Measurements from ENCODE around the gene PLS3. TPM values are rescaled to one million over a fixed set of nuclear protein-coding genes. Genes with fewer than 3 reads are reported as not detected.
A peak's percentile ranks its signal among the peaks of the same experiment; 100 is the strongest.

Gene PLS3, protein sequence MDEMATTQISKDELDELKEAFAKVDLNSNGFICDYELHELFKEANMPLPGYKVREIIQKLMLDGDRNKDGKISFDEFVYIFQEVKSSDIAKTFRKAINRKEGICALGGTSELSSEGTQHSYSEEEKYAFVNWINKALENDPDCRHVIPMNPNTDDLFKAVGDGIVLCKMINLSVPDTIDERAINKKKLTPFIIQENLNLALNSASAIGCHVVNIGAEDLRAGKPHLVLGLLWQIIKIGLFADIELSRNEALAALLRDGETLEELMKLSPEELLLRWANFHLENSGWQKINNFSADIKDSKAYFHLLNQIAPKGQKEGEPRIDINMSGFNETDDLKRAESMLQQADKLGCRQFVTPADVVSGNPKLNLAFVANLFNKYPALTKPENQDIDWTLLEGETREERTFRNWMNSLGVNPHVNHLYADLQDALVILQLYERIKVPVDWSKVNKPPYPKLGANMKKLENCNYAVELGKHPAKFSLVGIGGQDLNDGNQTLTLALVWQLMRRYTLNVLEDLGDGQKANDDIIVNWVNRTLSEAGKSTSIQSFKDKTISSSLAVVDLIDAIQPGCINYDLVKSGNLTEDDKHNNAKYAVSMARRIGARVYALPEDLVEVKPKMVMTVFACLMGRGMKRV
- 108 TPM for total RNA-seq
- polyA plus RNA-seq (ENCODE audit: insufficient read depth in 1 of 8, insufficient read length in 8 of 8, low replicate concordance in 1 of 8), result 100 to 1,000 TPM in 3 of 8 donors, 10 to 100 TPM in 5; 74.7 to 134 (median 92.4) TPM
- long read RNA-seq, donor 1, transcript PLS3-202 (16 exons, 3,280 nt), result major isoform, 7 of 18 reads
- long read RNA-seq, donor 1, partial matches to known transcripts, result 11 of 18 reads
- long read RNA-seq, donor 1, other reads (novel, unspliced or antisense), result 0 of 18 reads
- long read RNA-seq, donor 2, partial matches to known transcripts, result 5 of 8 reads
- long read RNA-seq, donor 2, other reads (novel, unspliced or antisense), result 0 of 8 reads
- long read RNA-seq, donor 3, transcript PLS3-202 (16 exons, 3,280 nt), result major isoform, 6 of 22 reads
- long read RNA-seq, donor 3, partial matches to known transcripts, result 16 of 22 reads
- long read RNA-seq, donor 3, other reads (novel, unspliced or antisense), result 0 of 22 reads
- long read RNA-seq, donor 4, partial matches to known transcripts, result 0 of 4 reads
- long read RNA-seq, donor 4, other reads (novel, unspliced or antisense), result 0 of 4 reads
- long read RNA-seq, donor 5, transcript PLS3-202 (16 exons, 3,280 nt), result major isoform, 25 of 82 reads
- long read RNA-seq, donor 5, partial matches to known transcripts, result 56 of 82 reads
- long read RNA-seq, donor 5, other reads (novel, unspliced or antisense), result 0 of 82 reads
- long read RNA-seq, donor 6, transcript PLS3-202 (16 exons, 3,280 nt), result major isoform, 14 of 42 reads
- long read RNA-seq, donor 6, partial matches to known transcripts, result 28 of 42 reads
- long read RNA-seq, donor 6, other reads (novel, unspliced or antisense), result 0 of 42 reads
- long read RNA-seq, donor 7, transcript PLS3-202 (16 exons, 3,280 nt), result major isoform, 12 of 18 reads
- long read RNA-seq, donor 7, partial matches to known transcripts, result 5 of 18 reads
- long read RNA-seq, donor 7, other reads (novel, unspliced or antisense), result 0 of 18 reads
- long read RNA-seq, donor 8, transcript PLS3-202 (16 exons, 3,280 nt), result major isoform, 20 of 82 reads
- long read RNA-seq, donor 8, partial matches to known transcripts, result 60 of 82 reads
- long read RNA-seq, donor 8, other reads (novel, unspliced or antisense), result 0 of 82 reads
- long read RNA-seq, donor 9, transcript PLS3-202 (16 exons, 3,280 nt), result major isoform, 10 of 22 reads
- long read RNA-seq, donor 9, partial matches to known transcripts, result 11 of 22 reads
- long read RNA-seq, donor 9, other reads (novel, unspliced or antisense), result 0 of 22 reads
- long read RNA-seq, donor 10, transcript PLS3-202 (16 exons, 3,280 nt), result major isoform, 15 of 95 reads
- long read RNA-seq, donor 10, partial matches to known transcripts, result 80 of 95 reads
- long read RNA-seq, donor 10, other reads (novel, unspliced or antisense), result 0 of 95 reads
- long read RNA-seq, donor 11, transcript PLS3-202 (16 exons, 3,280 nt), result major isoform, 11 of 38 reads
- long read RNA-seq, donor 11, partial matches to known transcripts, result 27 of 38 reads
- long read RNA-seq, donor 11, other reads (novel, unspliced or antisense), result 0 of 38 reads

DNA sequence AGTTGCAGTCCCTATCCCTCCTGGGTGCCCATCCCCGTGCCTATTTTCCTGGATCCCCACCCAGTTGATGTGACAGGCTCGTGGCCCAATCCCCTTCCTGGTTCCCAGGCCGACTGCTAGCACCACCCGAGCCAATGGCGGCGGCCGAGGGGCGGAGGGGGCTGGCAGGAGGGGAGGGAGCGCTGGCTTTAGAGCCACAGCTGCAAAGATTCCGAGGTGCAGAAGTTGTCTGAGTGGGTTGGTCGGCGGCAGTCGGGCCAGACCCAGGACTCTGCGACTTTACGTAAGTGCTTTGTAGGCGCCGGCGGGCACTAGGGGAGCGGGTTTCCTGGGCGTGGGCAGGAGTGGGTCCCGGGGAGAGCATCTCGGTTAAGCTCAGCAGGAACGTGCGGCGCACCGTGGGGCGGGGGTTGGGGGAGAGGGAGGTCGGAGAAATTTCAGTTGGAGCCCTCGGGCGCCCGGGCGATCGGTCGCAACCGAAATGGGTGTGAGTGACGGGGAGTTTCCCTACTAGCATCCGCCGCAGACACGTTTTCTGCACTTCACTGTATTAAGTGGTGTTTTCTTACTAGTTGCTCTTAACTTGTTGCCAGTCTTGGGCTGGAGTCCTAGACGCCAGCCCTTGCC lies at the start of gene PLS3:
PLS3 (plus strand) TSS at position 197 of the 627 bp plus-strand sequence. CDS start 49,077 bp downstream, outside the sequence.
- H3K4me1 ChIP-seq (ENCODE audit: control insufficient read depth, insufficient read depth, low read length), result no peaks in the 10 kb centered on the region
- WGBS (ENCODE audit: insufficient coverage), result under 1% methylated on average over 28 of the region's 40 CpGs
- H3K36me3 ChIP-seq (ENCODE audit: control insufficient read depth, insufficient read depth, low read length), result no peaks in the 10 kb centered on the region
- DNase-seq, result peak; percentile 91
- H3K9me3 ChIP-seq (replicated peaks; ENCODE audit: control insufficient read depth, low read depth, low read length), result no peaks in the 10 kb centered on the region
- peak within 1 kb of the TSS; percentile 74 for H3K4me3 ChIP-seq (ENCODE audit: low read length)
- H3K27me3 ChIP-seq (ENCODE audit: control insufficient read depth, insufficient read depth, low read length), result peaks cover 29% of the 10 kb centered on the region
- H3K27ac ChIP-seq (ENCODE audit: low read length), result peak within 1 kb of the TSS; percentile 93

DNA sequence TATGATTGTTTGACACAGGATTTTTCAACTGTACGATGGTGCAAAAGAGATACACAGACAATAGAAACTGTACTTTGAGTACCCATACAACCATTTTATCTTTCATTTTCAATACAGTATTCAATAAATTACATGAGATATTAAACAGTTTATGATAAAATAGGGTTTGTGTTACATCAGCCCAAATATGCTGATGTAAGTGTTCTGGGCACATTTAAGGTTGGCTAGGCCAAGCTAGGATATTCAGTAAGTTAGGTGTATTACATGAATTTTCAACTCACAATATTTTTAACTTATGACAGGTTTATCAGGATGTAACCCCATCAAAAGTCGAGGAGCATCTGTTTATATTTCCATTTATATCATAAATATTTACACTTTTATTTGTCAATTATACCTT lies 42.9 kb upstream of the PLS3 start:
- no peak overlapping the region for H3K4me3 ChIP-seq (ENCODE audit: low read length)
- no peaks in the 10 kb centered on the region for H3K9me3 ChIP-seq (replicated peaks; ENCODE audit: control insufficient read depth, low read depth, low read length)
- no CpG with 5 or more reads among the region's 2 CpGs for WGBS (ENCODE audit: insufficient coverage)
- H3K4me1 ChIP-seq (ENCODE audit: control insufficient read depth, insufficient read depth, low read length), result no peaks in the 10 kb centered on the region
- H3K27ac ChIP-seq (ENCODE audit: low read length), result no peak overlapping the region
- H3K27me3 ChIP-seq (ENCODE audit: control insufficient read depth, insufficient read depth, low read length), result peaks cover 12% of the 10 kb centered on the region
- H3K36me3 ChIP-seq (ENCODE audit: control insufficient read depth, insufficient read depth, low read length), result no peaks in the 10 kb centered on the region
- DNase-seq, result no peak

DNA sequence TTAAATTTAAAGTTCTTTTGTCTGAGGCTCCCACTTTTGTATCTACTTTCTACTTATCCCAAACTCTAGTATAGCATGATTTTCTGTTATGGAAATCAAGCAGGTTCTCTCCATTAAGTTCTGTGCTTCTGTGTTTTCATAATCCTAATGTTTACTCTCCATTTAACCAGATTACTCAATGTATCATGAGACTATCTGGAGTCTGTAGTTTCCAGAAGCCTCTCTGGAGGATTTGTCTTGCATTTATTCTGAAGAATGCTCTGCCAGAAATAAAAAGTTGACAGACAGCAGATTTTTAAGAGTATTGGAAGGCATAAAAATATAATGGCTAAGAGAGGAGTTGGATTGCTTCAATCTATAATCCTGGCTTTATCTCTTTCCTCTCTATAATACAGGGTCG lies 39.2 kb upstream of the PLS3 start:
- H3K36me3 ChIP-seq (ENCODE audit: control insufficient read depth, insufficient read depth, low read length), result no peaks in the 10 kb centered on the region
- peak; percentile 48 for DNase-seq
- H3K27me3 ChIP-seq (ENCODE audit: control insufficient read depth, insufficient read depth, low read length), result peaks cover 21% of the 10 kb centered on the region
- no peaks in the 10 kb centered on the region for H3K9me3 ChIP-seq (replicated peaks; ENCODE audit: control insufficient read depth, low read depth, low read length)
- no CpG with 5 or more reads among the region's 1 CpG for WGBS (ENCODE audit: insufficient coverage)
- no peak overlapping the region for H3K4me3 ChIP-seq (ENCODE audit: low read length)
- no peak overlapping the region for H3K27ac ChIP-seq (ENCODE audit: low read length)
- no peaks in the 10 kb centered on the region for H3K4me1 ChIP-seq (ENCODE audit: control insufficient read depth, insufficient read depth, low read length)

DNA sequence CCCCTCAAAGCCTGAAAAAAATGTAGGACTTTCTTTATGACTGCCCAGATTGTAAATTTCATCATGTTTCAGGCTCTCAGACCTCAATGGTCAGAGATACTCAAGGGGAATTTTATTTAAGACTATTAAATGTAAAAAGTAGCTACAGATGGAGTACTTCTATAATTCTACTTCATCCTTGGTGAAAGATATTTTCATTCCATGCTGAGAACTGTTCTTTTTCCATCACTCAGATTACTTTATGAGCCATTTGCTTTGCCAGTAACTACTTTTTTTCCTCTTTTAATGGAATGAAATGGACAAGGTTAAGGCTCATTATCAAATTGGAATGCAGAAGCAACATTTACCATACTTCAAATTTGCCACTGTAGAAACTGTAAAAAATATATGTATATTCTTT lies 38.0 kb upstream of the PLS3 start:
- no peaks in the 10 kb centered on the region for H3K36me3 ChIP-seq (ENCODE audit: control insufficient read depth, insufficient read depth, low read length)
- no peak overlapping the region for H3K4me3 ChIP-seq (ENCODE audit: low read length)
- H3K4me1 ChIP-seq (ENCODE audit: control insufficient read depth, insufficient read depth, low read length), result no peaks in the 10 kb centered on the region
- no peak for DNase-seq
- peaks cover 23% of the 10 kb centered on the region for H3K27me3 ChIP-seq (ENCODE audit: control insufficient read depth, insufficient read depth, low read length)
- H3K9me3 ChIP-seq (replicated peaks; ENCODE audit: control insufficient read depth, low read depth, low read length), result no peaks in the 10 kb centered on the region
- H3K27ac ChIP-seq (ENCODE audit: low read length), result no peak overlapping the region

DNA sequence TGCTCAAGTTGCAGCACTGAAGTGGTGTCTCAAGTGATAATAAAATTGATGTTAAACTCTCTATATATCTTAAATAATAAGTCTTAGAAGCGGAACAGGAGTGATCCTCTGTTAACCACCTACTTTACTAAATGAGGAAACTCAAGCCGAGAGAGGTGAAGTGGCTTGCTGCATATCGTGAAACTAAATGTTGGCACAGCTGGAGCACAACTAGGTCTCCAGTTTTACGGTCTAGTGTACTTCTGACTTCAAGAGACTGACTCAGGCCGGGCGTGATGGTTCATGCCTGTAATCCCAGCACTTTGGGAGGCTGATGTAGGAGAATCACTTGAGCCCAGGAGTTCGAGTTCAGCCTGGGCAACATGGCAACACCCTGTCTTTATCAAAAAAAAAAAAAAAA lies 35.5 kb upstream of the PLS3 start:
- H3K4me3 ChIP-seq (ENCODE audit: low read length), result no peak overlapping the region
- no peak overlapping the region for H3K27ac ChIP-seq (ENCODE audit: low read length)
- H3K9me3 ChIP-seq (replicated peaks; ENCODE audit: control insufficient read depth, low read depth, low read length), result no peaks in the 10 kb centered on the region
- 60% methylated on average over 5 of the region's 7 CpGs for WGBS (ENCODE audit: insufficient coverage)
- DNase-seq, result no peak
- H3K4me1 ChIP-seq (ENCODE audit: control insufficient read depth, insufficient read depth, low read length), result no peaks in the 10 kb centered on the region
- H3K27me3 ChIP-seq (ENCODE audit: control insufficient read depth, insufficient read depth, low read length), result peaks cover 25% of the 10 kb centered on the region
- H3K36me3 ChIP-seq (ENCODE audit: control insufficient read depth, insufficient read depth, low read length), result no peaks in the 10 kb centered on the region

DNA sequence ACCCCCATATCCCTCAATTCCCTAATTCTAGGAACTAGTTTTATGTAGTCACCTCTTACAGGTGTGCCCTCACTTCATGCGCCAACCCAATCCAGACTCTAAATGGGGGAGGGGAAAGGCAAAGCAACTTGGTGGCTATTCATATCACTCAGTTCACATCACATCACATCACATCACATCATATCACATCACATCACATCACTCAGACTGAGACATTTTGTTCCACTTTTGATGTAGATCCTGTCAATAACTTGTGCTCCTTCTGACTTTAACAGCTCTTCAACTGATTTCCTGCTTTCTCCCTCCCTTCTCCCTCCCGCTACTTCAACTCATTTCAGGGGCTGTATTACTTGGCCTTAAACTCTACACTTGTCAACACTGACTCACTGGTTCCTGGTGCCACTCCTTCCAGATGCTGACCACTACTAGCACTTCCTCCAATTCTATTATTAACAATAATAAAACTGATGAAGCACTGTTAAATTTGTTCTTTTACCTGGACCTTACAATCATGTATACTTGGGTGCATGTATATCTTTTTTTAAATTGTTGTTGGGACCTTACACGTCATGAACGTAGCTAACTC lies 29.1 kb upstream of the PLS3 start:
- no peaks in the 10 kb centered on the region for H3K9me3 ChIP-seq (replicated peaks; ENCODE audit: control insufficient read depth, low read depth, low read length)
- peaks cover 29% of the 10 kb centered on the region for H3K27me3 ChIP-seq (ENCODE audit: control insufficient read depth, insufficient read depth, low read length)
- DNase-seq, result no peak
- WGBS (ENCODE audit: insufficient coverage), result 43% methylated on average over 1 of the region's 4 CpGs
- no peaks in the 10 kb centered on the region for H3K4me1 ChIP-seq (ENCODE audit: control insufficient read depth, insufficient read depth, low read length)
- H3K27ac ChIP-seq (ENCODE audit: low read length), result no peak overlapping the region
- no peaks in the 10 kb centered on the region for H3K36me3 ChIP-seq (ENCODE audit: control insufficient read depth, insufficient read depth, low read length)
- H3K4me3 ChIP-seq (ENCODE audit: low read length), result no peak overlapping the region

DNA sequence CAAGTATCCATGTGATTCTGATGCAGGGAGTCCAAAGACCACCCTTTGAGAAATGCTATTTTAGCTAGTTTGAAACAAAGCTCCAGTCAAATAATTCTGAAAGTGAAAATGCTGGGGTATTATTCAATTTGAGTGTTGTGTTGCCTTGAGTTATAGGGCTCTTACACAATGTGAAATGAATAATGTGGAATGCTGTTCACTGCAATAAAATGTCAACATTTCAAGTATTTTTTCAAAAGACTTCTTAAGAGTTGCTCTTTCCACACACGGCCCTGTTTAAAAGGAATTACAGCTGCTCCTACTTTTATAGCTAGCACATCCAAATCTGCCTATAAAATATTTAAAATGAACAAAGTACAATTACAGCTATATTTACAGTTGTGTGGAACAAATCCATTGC lies 27.5 kb upstream of the PLS3 start:
- H3K27ac ChIP-seq (ENCODE audit: low read length), result peak overlapping the region; percentile 31
- peaks cover 27% of the 10 kb centered on the region for H3K27me3 ChIP-seq (ENCODE audit: control insufficient read depth, insufficient read depth, low read length)
- no peaks in the 10 kb centered on the region for H3K9me3 ChIP-seq (replicated peaks; ENCODE audit: control insufficient read depth, low read depth, low read length)
- no peaks in the 10 kb centered on the region for H3K36me3 ChIP-seq (ENCODE audit: control insufficient read depth, insufficient read depth, low read length)
- peak; percentile 30 for DNase-seq
- H3K4me3 ChIP-seq (ENCODE audit: low read length), result no peak overlapping the region
- no peaks in the 10 kb centered on the region for H3K4me1 ChIP-seq (ENCODE audit: control insufficient read depth, insufficient read depth, low read length)
- WGBS (ENCODE audit: insufficient coverage), result no CpG with 5 or more reads among the region's 1 CpG

DNA sequence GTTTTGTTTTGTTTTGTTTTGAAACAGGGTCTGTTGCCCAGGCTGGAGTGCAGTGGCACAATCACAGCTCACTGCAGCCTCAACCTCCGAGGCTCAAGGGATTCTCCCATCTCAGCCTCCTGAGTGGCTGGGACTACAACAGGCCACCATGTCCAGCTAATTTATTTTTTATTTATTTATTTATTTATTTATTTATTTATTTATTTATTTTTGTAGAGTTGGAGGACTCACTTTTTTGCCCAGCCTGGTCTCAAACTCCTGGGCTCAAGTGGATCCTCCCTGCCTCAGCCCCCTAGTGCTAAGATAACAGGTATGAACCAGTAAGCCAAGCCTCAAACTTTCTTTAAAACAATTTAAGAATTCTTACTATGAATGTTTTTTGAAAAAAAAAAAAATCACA lies 26.6 kb upstream of the PLS3 start:
- Histone ChIP-seq H3K9me3 (replicated peaks; ENCODE audit: control insufficient read depth, low read depth, low read length) (no peaks in the 10 kb centered on the region), H3K36me3 (ENCODE audit: control insufficient read depth, insufficient read depth, low read length) (no peaks in the 10 kb centered on the region), H3K27me3 (ENCODE audit: control insufficient read depth, insufficient read depth, low read length) (peaks cover 28% of the 10 kb centered on the region), H3K4me3 (ENCODE audit: low read length) (no peak overlapping the region), H3K27ac (ENCODE audit: low read length) (no peak overlapping the region), H3K4me1 (ENCODE audit: control insufficient read depth, insufficient read depth, low read length) (no peaks in the 10 kb centered on the region)
- WGBS (ENCODE audit: insufficient coverage), result no CpG with 5 or more reads among the region's 1 CpG
- DNase-seq, result no peak
